GM19397 (cell line): Measurements from ENCODE around the gene LBH.

Source experiments
- ATAC-seq: cut with Tn5 transposase; IDR thresholded peaks from one replicate; pipeline ENCODE4 v1.9.1; 2021; ENCODE audit warnings: mild to moderate bottlenecking, moderate library complexity; ENCODE audit not compliant: unreplicated experiment

The LBH gene

DNA sequence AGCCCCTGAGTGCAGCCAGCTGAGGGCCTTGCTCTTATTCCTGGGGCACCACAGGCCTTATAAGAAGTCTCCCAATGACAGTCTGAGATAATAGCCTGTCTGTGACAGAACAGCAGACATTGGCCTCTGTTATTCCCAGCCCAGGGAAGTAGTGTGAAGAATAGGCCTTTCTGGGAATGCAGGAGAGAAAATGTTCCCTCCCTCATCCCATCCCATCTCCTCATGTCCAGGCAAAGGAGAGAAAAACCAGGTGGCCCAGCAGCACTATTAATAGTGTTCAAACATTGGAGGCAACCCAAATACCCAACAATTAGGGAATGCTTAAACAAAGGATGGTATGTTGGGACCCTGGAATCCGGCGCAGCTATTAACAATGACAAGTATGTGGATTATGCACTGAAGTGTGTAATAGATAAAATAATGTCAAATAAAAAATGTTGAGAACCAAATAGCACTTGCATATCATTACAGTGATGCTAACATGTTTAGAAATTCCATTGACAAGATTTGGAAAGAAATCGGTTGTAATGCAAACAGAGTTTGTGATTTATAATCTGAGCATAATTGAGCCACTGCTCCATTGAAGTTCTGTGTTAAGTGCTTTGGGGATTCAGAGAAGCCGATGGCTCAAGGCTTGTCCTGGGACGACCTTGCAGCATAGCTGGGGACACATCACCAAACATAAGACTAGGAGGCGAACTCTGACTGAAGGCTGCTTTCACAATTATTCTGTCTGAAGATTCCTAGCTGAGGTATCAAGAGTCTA is 69.3 kb downstream of the LBH start:
- ATAC-seq = no peak

DNA sequence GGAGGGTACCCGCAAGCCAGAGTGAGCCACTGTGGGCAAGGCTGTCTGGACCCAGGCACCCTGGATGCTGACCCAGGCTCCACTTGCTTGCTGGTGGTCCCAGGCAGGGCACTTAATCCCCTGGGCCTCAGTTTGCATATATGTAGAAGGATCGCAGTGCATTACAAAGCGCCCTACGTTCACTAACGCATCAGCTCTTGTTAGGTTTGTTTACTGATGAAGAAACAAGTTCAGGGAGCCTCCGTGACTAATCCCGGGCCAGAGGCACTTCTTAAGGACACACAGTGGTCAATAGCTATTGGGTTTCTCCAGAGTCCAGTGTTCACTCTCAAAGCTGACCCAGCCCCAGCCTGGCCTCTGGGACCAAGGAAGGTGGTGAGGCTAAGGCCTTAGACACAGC is 70.2 kb downstream of the LBH start:
- no peak for ATAC-seq

DNA sequence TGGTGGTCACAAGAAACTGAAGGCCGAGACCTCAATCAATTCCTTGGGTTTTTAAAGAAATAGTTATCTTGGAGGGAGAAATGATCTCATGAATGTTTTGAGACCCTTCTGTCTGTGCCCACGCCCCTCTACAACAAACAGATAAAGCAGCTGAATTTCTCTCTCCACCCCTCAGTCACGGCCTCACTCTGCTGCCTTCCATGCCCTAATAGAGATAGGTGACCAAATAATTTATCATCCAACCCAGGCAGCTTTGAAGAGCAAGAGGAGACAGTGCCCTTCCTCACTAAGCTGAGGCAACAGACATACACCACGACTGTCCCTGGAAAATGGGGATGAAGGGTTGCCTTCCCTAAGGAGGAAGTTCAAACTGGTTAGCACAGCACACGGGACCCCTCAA is 71.2 kb downstream of the LBH start:
- ATAC-seq = no peak

DNA sequence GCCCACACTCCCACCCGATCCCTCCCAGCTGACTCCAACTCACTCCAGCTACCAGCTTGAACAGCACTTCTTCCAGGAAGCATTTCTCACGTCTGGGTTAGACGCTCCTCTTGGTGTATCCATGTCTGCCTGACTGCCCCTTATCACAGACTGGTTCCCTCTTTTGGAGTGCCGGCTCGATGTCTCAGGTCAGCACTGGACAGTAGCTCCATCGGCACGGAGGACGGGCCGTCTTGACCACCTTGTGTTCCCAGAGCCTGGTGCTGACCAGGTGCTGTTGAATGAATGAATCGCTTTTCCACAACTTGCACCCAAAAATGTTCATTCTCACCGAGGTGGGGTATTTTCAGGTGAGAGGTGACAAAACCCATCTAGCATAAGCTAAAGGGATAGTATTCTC is 71.8 kb downstream of the LBH start:
- ATAC-seq = no peak

DNA sequence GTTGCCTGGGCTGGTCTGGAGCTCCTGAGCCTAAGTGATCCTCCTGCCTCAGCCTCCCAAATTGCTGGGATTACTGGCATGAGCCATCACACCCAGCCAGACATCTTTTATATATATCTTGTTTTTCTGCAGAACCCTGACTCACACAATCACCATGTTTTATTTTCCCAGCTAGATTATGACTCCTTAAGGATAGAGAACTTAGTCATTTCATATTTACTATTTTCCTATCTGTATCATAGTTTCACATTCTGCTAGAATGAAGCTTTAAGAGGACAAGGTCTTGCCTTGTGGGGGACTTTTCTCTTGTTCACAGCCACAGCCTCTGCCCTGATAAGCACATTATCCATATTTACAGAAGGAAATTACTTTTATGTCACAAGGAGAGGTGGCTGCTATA is 73.9 kb downstream of the LBH start:
- ATAC-seq = no peak

DNA sequence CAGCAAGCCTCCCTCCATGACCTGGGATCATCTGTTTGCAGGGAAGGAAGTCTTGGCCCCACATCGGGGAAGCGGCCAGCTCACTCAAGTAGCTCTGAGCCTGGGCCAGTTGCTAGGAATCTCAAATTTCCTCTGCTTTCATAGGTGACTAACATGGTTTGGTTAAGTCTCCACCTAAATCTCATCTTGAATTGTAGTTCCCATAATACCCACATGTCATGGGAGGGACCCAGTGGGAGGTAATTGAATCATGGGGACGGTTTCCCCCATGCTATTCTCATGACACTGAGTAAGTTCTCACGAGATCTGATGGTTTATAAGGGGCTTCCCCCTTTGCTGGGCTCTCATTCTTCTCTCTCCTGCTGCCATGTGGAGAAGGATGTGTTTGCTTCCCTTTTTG is 75.2 kb downstream of the LBH start:
- ATAC-seq = no peak

DNA sequence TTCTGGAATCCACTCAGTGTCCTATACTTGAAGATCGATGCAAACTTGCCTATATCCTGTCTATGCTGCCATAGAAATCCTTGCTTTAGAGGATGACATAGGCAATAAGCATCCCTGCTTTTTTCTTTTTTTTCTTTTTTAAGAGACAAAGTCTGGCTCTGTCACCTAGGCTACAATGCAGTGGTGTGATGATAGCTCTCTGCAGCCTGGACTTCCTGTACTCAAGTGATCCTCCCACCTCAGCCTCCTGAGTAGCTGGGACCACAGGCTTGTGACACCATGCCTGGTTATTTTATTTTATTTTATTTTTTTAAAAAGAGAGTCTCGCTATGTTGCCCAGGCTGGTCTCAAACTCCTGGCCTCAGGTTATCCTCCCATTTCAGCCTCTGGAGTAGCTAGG is 76.9 kb downstream of the LBH start:
- ATAC-seq = no peak
